ENCODE measurements around the gene TMEM101.
"Not testable (repeated sequence)": the region's sequence is repeated elsewhere in the genome, so short reads cannot be mapped to it uniquely, and the experiment has no call there.

Gene TMEM101

DNA sequence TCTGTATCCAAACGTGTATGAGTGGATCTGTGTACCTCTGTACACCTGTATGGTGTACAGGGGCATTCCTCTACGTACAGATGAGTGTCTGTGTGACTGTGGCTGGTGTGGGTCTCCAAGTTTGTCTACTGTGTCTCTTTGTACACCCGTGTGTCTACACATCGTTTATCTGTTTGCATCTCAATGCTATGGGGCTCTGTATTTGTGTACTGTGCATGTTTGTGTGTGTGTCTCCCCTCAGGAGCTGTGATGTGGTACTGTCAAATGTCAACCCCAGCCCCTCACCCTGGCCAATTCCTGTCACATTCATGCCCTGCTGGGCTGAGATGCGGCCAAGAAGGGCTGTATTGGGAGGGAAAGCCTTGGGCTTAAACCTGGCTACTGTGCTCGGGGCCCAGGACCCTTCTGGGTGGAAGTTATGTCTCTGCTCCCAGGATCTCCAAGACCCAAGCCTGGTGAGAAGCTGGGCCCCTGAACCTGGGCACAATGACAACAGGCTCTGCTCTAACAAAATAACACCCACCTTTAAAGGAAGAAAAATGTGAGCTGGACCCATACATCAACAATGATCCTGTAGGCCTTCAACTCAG, 13.8 kb downstream of the TMEM101 start:
- in situ Hi-C loops (cut with MboI; ENCODE audit: low sequenced_read_pairs): no loop called here

DNA sequence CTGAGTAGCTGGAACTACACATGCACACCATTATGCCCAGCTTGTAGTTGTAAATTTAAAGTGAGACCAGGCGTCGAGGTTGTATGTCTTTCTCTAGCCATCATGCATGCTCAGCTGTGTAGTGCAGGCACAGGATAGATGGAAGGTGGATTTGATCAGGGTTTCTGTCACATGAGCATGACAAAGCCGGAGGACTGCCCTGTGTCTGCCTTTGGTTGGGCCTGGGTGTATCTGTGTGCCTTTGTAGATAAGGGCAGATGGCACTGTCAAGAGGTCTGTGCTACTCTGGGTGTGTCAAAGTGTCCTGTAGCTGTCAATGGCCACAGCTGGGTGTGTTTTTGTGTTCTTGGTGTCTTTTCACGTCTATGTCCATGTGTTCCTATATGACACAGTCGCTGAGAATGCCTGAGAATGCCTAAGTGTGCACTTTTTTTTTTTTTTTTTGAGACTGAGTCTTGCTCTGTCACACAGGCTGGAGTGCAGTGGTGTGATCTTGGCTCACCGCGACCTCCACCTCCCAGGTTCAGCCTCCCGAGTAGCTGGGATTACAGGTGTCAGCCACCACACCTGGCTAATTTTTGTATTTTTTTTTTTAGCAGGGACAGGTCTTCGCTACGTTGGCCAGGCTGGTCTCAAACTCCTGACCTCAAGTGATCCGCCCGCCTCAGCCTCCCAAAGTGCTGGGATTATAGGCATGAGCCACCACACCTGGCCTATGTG, 14.5 kb downstream of the TMEM101 start:
- in situ Hi-C loops (cut with MboI; ENCODE audit: low sequenced_read_pairs): no loop called here

DNA sequence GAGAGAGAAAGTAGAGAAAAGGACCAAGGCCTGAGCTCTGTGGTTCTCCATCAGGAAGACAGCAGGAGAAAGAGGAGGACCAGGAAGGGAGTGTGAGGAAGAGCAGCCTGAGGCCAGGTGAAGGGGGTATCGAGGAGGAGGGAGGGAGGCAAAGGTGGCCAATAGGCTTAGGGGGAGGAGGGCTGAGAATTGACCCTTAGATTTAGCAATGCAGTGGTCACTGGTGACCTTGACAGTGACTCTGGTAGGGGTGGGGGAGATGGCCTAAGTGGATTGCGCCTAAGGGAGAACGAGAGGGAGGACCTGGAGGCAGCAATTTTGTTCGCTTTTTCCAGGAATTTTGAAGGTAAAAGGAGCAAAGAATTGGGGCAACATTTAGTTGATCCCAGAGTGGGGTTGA, 15.7 kb downstream of the TMEM101 start:
- in situ Hi-C loops (cut with MboI; ENCODE audit: low sequenced_read_pairs): no loop called here

DNA sequence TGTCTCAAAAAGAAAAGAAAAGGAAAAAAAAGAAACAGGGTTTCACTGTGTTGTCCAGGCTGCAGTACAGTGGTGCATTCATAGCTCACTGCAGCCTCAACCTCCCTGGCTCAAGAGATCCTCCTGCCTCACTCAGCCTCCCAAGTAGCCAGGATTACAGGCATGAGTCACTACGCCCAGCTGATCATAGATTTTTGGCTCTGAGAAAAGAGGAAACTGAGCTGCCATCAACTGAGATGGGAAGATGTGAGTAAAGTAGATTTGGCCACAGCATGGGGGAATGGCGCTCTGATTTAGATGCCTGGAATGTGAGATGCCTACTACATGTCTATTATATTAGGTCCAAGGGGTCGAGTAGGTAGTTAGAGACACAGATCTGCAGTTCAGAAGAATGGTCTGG, 16.2 kb downstream of the TMEM101 start:
- in situ Hi-C loops (cut with MboI; ENCODE audit: low sequenced_read_pairs): no loop called here

DNA sequence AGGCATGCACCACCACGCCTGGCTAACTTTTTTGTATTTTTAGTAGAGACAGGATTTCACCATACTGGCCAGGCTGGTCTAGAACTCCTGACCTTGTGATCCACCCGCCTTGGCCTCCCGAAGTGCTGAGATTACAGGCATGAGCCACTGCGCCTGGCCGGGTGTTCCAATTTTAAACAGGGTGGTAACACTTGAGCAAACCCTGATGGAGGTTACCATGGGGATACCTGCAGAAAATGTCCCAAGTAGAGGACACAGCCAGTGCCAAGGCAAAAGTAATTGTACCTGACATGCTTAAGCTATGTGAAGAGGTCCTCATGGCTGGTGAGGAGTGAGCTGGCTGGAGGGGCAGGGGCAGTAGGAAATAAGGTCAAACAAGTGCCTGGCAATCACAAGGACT, 17.6 kb downstream of the TMEM101 start:
- in situ Hi-C loops (cut with MboI; ENCODE audit: low sequenced_read_pairs): not testable (repeated sequence)

DNA sequence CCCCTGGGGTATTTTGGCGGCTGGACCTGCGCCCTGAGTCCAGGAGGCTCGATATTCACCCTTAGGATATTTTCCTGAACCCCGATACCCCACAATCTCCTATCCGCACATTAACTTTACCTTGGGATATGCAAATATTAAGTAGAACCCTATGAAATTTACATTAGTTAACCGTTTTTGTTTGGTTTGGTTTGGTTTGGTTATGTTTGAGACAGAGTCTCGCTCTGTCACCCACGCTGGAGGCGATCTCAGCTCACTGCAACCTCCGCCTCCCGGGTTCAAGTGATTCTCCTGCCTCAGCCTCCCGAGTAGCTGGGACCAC, 19.7 kb downstream of the TMEM101 start:
- in situ Hi-C loops (cut with MboI; ENCODE audit: low sequenced_read_pairs): no loop called here

DNA sequence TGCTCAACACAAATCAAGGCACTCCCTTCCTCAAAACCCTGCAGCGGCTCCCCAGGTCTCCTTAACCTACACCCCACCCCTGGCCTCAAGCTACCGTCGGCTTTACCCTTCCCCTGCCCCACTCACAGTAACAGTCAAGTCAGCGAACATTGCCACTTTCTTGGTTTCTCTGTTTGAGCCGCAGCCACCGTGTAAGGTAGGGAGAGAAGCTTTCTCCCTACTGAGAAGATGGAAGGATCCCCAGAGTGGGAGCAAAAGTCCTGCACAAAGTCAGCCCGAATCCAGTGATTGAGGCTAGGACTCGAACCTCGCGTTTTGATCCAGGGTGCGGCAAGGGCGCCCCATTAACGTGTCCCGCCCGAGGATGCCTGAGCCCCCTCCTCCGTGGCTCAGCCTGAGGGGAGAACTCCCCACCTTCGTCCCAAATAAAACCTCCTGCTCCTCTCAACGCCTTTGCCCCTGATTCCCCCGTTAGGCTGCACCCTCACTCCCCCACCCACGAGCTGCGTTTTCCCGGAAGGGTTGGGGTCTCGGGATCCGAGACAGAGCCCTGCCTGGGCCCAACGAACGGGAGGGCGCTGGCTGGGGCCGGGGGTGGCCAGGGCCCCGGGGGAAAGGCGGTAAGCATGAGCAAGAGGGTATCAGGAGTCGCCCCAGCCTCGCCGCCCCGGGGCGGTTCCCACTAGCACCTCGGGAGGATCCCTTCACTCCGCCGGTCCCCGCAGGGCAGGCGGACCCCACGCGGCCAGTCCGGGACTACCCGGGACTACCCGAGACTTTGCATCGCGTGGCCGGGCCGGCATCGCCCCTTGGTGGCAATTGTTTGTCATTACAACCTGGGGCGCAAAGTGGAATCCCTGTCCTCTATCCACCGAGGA, 20.3 kb downstream of the TMEM101 start:
- in situ Hi-C loops (cut with MboI; ENCODE audit: low sequenced_read_pairs): no loop called here

DNA sequence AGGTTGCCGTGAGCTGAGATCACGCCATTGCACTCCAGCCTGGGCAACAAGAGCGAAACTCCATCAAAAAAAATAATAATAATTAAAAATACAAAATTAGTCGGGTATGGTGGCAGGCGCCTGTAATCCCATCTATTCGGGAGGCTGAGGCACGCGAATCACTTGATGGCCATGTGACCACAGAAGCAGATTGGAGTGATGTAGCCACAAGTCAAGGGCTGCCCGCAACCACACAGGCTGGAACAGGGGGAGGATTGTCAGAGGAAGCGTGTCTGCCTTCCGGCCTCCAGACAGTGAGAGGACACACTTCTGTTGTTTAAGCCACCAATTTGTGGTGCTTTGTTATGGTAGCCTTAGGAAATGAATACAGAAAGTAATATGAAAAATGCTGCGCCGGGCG, 22.1 kb downstream of the TMEM101 start:
- in situ Hi-C loops (cut with MboI; ENCODE audit: low sequenced_read_pairs): no loop called here

DNA sequence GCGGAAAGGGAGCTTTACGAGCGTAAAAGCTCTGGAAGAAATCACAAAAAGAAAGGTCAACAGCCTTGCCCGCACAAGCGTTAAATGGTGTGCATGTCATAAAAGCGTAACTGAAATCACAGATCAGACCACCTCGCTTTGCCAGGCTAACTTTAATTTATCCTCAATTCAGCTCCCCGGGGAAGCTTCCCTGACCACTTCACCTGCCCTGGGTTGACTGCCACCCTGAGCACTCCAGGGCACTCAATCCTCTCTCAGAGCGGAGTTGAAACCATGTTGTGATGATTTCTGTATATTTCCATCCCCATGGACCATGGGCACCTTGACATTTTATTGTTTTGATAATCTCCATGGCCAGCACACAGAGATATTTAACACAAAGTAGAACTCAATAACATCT, 26.5 kb downstream of the TMEM101 start:
- in situ Hi-C loops (cut with MboI; ENCODE audit: low sequenced_read_pairs): no loop called here

DNA sequence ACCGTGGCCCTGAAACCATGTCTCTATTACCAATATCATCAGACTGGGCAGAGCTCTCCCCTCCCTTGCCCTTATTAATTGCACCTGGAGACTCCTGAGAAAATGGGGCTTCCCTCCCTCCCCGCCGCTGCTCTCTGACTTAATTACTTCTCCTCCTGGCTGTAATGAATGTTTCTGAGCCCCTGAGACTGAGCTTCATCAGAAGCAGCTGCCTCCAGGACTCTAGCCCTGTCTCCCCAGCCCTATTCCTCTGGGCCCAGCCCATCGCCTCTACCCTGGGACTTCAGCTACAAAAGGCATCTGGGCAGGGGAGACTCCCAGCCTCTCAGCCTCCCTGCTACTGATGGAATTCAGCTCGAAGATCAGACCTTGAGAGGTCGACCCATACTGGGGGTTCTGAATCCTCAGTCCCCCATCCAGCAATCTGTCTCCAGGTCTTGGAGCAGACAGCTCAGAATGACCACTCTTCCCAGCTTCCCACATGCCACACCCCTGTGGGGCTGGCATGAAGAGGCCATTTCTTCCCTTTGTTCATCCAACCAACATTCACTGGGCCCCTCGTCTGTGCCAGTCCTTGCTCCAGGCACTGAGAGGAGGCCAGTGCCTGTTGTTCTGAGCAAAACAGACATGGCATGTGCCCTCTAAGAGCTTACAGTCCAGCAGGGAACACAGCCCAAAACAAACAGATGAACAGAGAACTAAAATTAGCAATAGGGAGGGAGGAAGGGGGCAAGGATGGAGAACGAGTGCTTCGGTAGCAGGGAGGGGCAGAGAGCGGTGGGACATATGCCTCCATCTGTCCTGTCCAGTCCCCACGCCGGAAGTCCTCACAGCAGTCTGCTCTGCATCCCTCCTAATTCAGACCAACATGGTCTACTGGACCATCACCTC, 27.4 kb downstream of the TMEM101 start:
- in situ Hi-C loops (cut with MboI; ENCODE audit: low sequenced_read_pairs): no loop called here

DNA sequence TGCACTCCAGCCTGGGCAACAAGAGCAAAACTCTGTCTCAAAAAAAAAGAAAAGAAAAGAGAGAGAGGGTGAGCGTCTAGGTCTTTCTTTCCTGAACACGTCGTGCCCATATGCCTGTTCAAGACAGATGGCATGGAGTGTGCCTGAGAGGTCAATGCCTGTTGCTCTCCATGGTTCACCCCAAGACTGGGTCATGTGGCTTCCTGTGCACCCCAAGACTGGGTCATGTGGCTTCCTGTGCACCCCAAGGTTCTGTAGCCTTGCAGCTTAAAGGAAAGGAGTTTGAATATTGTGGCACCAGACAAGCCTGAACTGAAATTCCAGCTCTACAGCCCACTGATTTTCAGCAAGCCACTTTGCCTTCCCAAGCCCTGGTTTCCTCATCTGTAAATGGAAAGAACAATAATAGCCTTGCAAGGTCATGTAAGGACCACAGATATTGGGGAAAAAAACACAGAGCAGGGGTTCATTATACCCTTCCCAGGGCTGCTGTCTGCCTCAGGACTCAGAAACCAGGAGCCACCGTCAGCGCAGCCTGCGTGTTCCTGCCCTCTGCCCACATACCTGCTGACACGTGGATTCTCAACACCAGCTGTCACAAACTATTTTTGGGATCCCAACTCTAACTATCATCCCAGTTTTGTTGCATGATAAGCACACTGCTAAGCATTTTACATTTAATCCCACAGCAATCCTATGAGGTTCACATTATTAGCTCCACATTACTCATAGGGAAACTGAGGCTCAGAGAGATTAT, 28.4 kb downstream of the TMEM101 start:
- in situ Hi-C loops (cut with MboI; ENCODE audit: low sequenced_read_pairs): no loop called here

DNA sequence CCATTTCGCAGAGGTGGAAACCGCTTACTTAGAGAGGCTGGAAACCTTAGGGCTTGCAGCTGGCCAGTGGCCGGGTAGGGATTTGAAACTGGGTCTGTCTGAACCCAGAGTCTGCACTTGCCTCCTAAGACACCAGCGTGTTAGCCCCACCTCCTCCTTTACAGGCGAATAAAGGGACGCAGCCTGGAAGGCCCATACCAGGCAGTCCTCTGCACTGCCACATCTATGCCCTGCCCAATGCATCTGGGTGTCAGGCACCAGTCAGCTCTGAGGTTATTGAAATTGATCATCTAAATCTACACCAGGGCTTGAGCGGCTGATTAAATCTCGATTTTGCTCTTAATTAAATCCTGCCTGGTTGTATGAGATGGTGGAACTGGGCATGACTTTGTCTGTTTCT, 30.2 kb downstream of the TMEM101 start:
- in situ Hi-C loops (cut with MboI; ENCODE audit: low sequenced_read_pairs): no loop called here

DNA sequence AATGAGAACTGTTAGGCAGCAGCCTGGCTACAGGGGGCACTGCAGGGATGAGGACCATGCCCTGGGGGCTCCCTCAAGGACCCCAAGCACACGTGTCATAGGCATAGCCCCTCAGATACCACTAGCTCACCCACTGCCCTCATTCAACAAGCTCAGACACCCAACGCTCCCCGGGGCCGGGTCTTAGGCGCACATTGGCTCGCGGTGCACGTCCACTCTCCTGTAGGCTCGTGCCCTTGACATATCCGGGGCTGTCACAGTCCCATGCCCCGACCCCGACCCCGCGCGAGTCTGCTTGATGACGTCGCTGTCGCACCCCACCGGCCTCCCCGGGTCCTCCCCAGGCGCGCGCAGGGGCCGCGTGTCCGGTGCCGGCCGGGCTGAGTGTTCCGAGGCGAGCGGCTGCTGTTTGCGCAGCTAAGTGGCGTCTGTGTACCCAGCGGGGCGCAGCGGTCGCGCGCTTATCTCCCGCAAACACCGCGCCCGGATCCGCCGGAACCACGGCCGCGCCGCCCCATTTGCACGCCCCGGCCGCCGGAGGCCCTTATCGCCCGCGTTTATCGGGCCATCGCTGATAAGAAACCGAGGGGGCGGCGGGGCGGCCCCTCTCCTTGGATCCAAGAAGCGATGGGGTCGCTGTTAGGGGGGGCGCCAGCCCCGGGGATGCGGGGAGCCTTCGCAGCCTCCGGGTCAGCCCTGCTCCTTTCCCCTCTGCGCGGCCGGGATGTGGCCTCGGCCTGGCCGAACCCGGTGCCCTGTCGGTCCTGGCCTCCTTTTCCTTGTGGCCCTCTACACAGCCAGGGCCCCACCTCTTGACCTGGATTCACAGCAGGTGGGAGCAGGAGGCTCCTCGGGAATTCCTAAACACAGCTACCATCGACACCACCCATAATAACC, 31.0 kb downstream of the TMEM101 start:
- in situ Hi-C loops (cut with MboI; ENCODE audit: low sequenced_read_pairs): no loop called here

DNA sequence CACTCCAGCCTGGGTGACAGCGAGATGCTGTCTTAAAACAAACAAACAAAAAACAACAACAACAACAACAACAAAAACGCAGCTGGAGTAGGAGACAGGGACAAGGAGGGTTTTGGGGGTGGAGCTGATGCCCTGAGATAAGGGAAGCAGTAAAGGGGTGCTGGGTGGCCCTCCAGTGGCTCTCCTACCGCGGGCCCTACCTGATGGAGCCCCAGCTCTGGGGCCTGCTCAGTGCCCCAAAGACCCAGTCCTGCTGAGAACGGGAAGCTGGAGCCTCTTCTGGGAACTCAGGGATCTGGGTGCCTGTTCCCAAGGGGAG, 31.6 kb downstream of the TMEM101 start:
- in situ Hi-C loops (cut with MboI; ENCODE audit: low sequenced_read_pairs): no loop called here

DNA sequence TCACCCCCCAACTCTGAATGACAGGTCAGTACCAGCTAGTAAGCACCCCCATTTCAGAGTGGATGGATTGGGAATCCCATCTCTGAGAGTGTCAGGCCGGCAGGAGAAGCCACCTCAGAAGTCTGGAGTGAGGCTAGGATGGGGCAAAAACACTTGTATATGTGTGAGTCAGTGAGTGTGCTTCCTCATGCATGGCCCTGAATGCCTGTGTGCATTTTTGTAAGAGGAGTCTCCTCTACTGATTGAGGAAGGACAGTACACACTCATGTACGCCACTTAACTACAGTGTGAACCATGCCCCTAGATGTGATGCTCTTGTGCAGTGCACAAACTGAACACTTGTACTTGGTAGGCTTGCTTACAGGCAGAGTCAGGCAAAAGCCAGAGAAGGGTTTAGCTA, 32.6 kb downstream of the TMEM101 start:
- in situ Hi-C loops (cut with MboI; ENCODE audit: low sequenced_read_pairs): no loop called here

DNA sequence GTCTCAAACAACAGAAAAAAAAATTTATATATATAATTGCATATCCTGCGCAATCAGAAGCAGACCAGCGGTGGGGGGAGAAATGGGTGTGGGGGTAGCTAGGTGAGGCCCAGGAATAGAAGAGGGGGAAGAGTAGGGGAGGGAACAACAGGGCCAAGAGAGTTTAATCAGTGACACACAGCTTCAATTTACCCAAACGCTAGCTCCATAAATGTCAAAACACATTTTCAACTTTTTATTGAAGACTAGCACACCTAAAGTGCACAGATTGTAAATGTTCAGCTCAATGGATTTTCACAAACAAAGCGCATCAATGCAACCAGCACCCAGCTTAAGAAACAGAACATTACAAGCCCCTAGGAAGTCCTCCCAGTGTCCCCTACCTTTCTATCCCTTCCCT, 35.1 kb downstream of the TMEM101 start:
- in situ Hi-C loops (cut with MboI; ENCODE audit: low sequenced_read_pairs): no loop called here

DNA sequence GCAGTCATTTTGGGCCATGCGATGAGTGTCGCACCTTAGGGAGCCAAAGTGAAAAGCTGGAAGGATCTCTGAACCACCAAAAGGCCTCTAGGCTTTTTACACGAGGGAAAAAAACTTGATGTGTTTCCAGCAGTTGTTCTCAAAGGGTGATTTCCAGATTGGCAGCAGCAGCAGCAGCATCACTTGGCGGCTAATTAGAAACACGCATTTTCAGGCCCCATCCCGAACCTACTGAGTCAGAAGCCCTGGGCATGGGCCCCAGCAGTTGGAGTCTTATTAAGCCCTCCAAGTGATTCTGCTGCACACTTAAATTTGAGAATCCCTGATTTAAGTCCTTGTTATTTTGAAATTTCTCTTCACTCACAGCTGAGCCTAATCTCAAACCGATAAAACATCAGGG, 35.8 kb downstream of the TMEM101 start:
- in situ Hi-C loops (cut with MboI; ENCODE audit: low sequenced_read_pairs): no loop called here

DNA sequence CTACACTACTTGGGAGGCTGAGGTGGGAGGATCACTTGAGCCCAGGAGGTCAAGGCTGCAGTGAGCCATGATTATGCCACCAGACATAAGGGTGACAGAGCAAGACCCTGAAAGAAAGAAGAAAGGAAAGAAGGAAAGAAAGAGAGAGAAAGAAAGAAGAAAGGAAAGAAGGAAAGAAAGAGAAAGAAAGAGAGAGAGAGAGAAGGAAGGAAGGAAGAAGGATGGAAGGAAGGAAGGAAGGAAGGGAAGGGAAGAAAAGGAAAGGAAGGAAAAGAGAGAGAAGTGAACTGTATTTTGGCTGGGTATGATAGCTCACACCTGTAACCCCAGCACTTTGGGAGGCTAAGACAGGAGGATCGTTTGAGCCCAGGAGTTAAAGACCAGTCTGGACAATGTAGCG, 36.7 kb downstream of the TMEM101 start:
- in situ Hi-C loops (cut with MboI; ENCODE audit: low sequenced_read_pairs): no loop called here

DNA sequence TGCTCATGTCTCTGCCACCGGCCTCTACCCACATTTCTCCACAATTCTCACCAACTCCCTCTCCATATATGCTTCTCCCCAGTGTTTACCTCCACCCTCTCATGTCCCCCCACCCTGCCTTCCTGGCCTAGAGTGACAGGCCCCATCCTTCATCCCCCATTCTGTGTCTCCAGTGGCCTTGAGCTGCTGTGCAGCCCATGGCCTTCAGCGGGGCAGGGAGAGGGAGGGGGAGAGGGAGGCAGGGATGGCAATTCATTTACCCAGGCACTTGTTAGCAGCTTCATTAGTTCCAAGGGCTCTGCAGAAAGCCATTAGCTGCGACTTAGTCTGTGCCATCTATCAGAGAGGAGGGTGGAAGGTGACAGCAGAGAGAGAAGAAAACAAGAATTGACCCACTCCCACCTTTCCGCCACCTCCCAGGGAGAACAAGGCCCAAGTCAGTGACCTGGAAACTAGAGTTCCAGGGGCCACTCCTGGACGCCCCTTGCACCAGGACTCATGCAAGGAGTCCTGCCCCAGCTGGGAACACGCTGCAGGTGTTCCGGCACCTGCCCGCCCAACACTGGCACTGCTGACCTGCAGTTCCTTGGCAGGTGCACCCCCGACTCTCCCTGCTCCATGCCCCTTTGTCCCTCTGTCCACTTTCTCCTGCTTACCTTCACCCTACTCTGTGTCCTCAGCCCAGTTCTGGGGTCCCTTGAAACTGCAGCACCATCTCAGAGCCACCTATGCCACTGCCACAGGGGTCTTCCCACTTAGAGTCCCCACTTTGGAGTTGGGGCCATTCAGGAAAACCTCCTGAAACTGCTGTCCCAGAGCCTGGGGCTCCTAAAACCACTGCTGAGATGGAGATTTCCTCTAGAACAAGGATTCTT, 37.6 kb downstream of the TMEM101 start:
- in situ Hi-C loops (cut with MboI; ENCODE audit: low sequenced_read_pairs): no loop called here

All from HL-60/S4 (cell line).